ENCODE measurements around the gene DUSP28. TPM values are rescaled to one million over a fixed set of nuclear protein-coding genes. Genes with fewer than 3 reads are reported as not detected.

The DUSP28 gene
- total and polyA plus RNA-seq, 2 of the 13 experiments (the other 11 are each of a cell fraction or from before 2014, with no cell fraction given), result 5.2 to 8.6 TPM

GRCh38 chr2:240567872-240568677 is 7.9 kb downstream of the DUSP28 start, which contains the start of gene RNPEPL1 (continued):
- TF ChIP-seq ELK4 (CRISPR knock-in tag; IDR thresholded peaks at IDR 0.05; ENCODE audit: borderline replicate concordance) (no peak), RBM22 (optimal IDR thresholded peaks at IDR 0.05; ENCODE audit: low read length) (no peak), ISX (CRISPR knock-in tag; conservative IDR thresholded peaks at IDR 0.05) (no peak), STAT5B (CRISPR knock-in tag; IDR thresholded peaks at IDR 0.05) (no peak), ZNF337 (CRISPR knock-in tag; IDR thresholded peaks at IDR 0.05; ENCODE audit: borderline replicate concordance, low read depth) (no peak), ZC3H4 (CRISPR knock-in tag; IDR thresholded peaks at IDR 0.05; ENCODE audit: borderline replicate concordance) (no peak), SALL1 (CRISPR knock-in tag; IDR thresholded peaks at IDR 0.05) (peak; percentile 59; the same call in 1 of the 2 replicates), EEA1 (CRISPR knock-in tag; IDR thresholded peaks at IDR 0.05; ENCODE audit: borderline replicate concordance) (peak; percentile 83), ZNF224 (CRISPR knock-in tag; IDR thresholded peaks at IDR 0.05) (no peak), SNAI1 (CRISPR knock-in tag; IDR thresholded peaks at IDR 0.05; ENCODE audit: borderline replicate concordance) (no peak), ZNF83 (CRISPR knock-in tag; IDR thresholded peaks at IDR 0.05; ENCODE audit: borderline replicate concordance) (0 out of 2 replicates have a peak, but pooled peaks have one; percentile 78), ZMAT3 (CRISPR knock-in tag; conservative IDR thresholded peaks at IDR 0.05) (0 out of 2 replicates have a peak, but pooled peaks have one; percentile 13), ZNF260 (CRISPR knock-in tag; IDR thresholded peaks at IDR 0.05; ENCODE audit: borderline replicate concordance, low read depth) (no peak), PAX8 (CRISPR knock-in tag; IDR thresholded peaks at IDR 0.05; ENCODE audit: borderline replicate concordance) (no peak), FOSL2 (CRISPR knock-in tag; IDR thresholded peaks at IDR 0.05) (no peak), ZSCAN21 (CRISPR knock-in tag; IDR thresholded peaks at IDR 0.05; ENCODE audit: borderline replicate concordance) (peak; percentile 85; the same call in 1 of the 2 replicates), AHR (CRISPR knock-in tag; IDR thresholded peaks at IDR 0.05) (no peak), KLF15 (CRISPR knock-in tag; IDR thresholded peaks at IDR 0.05; ENCODE audit: borderline replicate concordance) (no peak), MEIS1 (CRISPR knock-in tag; IDR thresholded peaks at IDR 0.05; ENCODE audit: borderline replicate concordance) (no peak), ZFP41 (CRISPR knock-in tag; IDR thresholded peaks at IDR 0.05; ENCODE audit: borderline replicate concordance) (no peak), ZNF431 (CRISPR knock-in tag; IDR thresholded peaks at IDR 0.05; ENCODE audit: borderline replicate concordance, low read depth) (no peak), ZNF891 (CRISPR knock-in tag; IDR thresholded peaks at IDR 0.05) (no peak), ZFY (CRISPR knock-in tag; IDR thresholded peaks at IDR 0.05) (no peak), SMARCC2 (IDR thresholded peaks at IDR 0.05) (no peak), LRRFIP1 (CRISPR knock-in tag; conservative IDR thresholded peaks at IDR 0.05) (no peak)
- TF ChIP-seq, protein P1, sequence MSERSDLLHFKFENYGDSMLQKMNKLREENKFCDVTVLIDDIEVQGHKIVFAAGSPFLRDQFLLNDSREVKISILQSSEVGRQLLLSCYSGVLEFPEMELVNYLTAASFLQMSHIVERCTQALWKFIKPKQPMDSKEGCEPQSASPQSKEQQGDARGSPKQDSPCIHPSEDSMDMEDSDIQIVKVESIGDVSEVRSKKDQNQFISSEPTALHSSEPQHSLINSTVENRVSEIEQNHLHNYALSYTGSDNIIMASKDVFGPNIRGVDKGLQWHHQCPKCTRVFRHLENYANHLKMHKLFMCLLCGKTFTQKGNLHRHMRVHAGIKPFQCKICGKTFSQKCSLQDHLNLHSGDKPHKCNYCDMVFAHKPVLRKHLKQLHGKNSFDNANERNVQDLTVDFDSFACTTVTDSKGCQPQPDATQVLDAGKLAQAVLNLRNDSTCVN (CRISPR knock-in tag; IDR thresholded peaks at IDR 0.05; ENCODE audit: borderline replicate concordance), result 0 out of 2 replicates have a peak, but pooled peaks have one; percentile 38
